Stimulated activated effector memory CD8-positive, alpha-beta T cell treated with anti-CD3 and anti-CD28 coated beads, Interleukin-12 subunit alpha, Interleukin-12 subunit beta, amount 100 ng/mL, for 72 hours (primary cell): ENCODE results near the gene BATF2.

Experiments used
- ATAC-seq: fragments of 150-1000 bp; cut with Tn5 transposase; 2 replicates; pipeline ENCODE4 v1.10.0; 2021
- DNase-seq, 2 donors: peaks; one replicate each; pipeline ENCODE4 v3.0.0; 2021 to 2022; ENCODE audit warnings: low spot score in 2 of 2
- H3K27ac Mint-ChIP-seq: one replicate; pipeline ENCODE4 v1.8.0; 2022; ENCODE audit warnings: mild to moderate bottlenecking, mixed read lengths
- H3K36me3 Mint-ChIP-seq: one replicate; pipeline ENCODE4 v1.8.0; 2022; ENCODE audit warnings: mild to moderate bottlenecking, mixed read lengths
- H3K4me1 Mint-ChIP-seq: one replicate; pipeline ENCODE4 v1.8.0; 2022; ENCODE audit warnings: mixed read lengths
- H3K4me3 Mint-ChIP-seq: one replicate; pipeline ENCODE4 v1.8.0; 2022; ENCODE audit warnings: mild to moderate bottlenecking, mixed read lengths
- H3K9me3 Mint-ChIP-seq: one replicate; pipeline ENCODE4 v1.8.0; 2022; ENCODE audit warnings: mixed read lengths

BATF2 gene

DNA sequence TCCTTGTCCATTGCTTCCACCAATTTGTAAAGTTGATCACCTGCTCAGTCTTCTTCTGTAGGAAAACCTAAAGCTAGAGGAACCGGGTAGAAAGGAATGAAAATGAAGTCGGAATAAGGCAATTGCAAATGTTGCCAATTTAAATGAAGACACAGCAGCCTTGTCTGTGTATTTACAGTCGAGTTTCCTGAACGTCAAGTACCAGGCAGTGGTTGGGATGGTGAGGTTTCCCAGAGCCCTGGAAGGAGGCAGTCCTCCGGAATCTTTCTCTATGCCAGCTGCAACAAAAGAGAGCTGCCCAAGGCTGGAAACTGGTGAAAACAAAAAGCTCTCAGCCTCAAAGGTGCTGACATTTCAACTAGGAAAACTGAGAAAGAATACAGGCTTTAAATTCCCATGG lies 42.6 kb downstream of the BATF2 start:
- H3K27ac Mint-ChIP-seq = no peak overlapping the region
- H3K4me3 Mint-ChIP-seq = no peak overlapping the region
- DNase-seq (no peak), ATAC-seq (no peak)
- H3K36me3 Mint-ChIP-seq = no peaks in the 10 kb centered on the region
- no peaks in the 10 kb centered on the region for H3K9me3 Mint-ChIP-seq
- no peaks in the 10 kb centered on the region for H3K4me1 Mint-ChIP-seq

DNA sequence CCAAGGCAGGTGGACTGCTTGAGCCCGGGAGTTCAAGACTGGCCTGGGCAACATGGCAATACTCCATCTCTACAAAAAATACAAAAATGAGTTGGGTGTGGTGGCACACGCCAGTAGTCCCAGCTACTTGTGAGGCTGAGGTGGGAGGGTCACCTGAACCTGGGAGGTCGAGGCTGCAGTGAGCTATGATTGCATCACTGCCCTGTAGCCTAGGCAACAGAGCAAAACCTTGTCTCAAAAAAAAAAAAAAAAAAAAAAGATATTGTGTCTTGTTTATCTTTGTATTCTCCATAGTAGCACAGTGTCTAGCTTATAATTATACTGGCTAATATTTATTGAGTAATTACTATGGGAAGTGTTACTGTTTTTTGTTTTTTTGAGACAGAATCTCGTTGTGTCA lies 45.2 kb downstream of the BATF2 start:
- no peaks in the 10 kb centered on the region for H3K36me3 Mint-ChIP-seq
- H3K4me3 Mint-ChIP-seq = no peak overlapping the region
- no peaks in the 10 kb centered on the region for H3K4me1 Mint-ChIP-seq
- ATAC-seq (no peak), DNase-seq (no peak)
- H3K27ac Mint-ChIP-seq = no peak overlapping the region
- H3K9me3 Mint-ChIP-seq = no peaks in the 10 kb centered on the region

DNA sequence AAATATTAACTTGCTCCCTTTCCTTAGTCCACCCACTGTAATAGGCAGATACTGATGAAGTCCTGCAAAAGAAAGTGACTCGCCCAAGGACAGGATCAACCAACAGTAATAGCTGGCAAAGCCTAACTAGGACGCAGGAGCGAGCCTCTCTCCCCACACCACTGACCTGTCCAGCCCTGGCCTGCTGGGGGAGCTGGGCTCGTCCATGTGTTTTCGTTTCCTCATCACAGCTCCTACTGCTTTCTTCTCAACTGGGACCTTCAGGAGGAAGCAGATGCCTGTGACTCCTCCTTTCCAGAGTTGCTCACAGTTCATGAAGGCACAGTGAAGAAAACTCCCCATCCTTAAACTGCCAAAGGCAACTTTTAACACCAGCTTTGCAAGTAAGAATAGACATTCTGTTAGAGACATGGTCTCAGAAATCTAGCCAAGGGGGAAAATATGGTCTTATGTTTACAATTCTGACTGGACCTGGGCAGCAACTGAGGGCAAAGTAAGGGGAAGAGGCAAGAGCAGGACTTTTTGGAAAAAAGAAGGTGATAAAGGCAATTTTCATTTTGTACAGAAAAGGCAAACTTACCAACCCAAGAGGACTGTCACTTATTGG lies 49.5 kb downstream of the BATF2 start:
- no peak overlapping the region for H3K4me3 Mint-ChIP-seq
- H3K9me3 Mint-ChIP-seq = no peaks in the 10 kb centered on the region
- ATAC-seq = no peak
- no peak for DNase-seq
- no peaks in the 10 kb centered on the region for H3K36me3 Mint-ChIP-seq
- no peak overlapping the region for H3K27ac Mint-ChIP-seq
- no peaks in the 10 kb centered on the region for H3K4me1 Mint-ChIP-seq
